T-helper 1 cell treated with Interleukin-12 subunit alpha and Interleukin-12 subunit beta and Interleukin-4 antibody, amounts not matched to agents 30 ng/mL and 1 ng/mL, for 36 hours (primary cell): Measurements from ENCODE around the gene SEMA6A. TPM values are rescaled to one million over a fixed set of nuclear protein-coding genes. Genes with fewer than 3 reads are reported as not detected.
"Not testable (repeated sequence)": the region's sequence is repeated elsewhere in the genome, so short reads cannot be mapped to it uniquely, and the experiment has no call there.

Source experiments
- intact Hi-C: fragments of 100-400 bp; cut with micrococcal nuclease; formaldehyde crosslinking; loops from one replicate; pipeline ENCODE4 v1.15.1; 2024
- total RNA-seq: library from RNA; stranded (reverse); gene quantifications from 2 replicates; pipeline ENCODE4 v1.2.3, GENCODE V29; 2022

Gene SEMA6A
- total RNA-seq, 1 donor from 2014 or later = 0.15 TPM

DNA sequence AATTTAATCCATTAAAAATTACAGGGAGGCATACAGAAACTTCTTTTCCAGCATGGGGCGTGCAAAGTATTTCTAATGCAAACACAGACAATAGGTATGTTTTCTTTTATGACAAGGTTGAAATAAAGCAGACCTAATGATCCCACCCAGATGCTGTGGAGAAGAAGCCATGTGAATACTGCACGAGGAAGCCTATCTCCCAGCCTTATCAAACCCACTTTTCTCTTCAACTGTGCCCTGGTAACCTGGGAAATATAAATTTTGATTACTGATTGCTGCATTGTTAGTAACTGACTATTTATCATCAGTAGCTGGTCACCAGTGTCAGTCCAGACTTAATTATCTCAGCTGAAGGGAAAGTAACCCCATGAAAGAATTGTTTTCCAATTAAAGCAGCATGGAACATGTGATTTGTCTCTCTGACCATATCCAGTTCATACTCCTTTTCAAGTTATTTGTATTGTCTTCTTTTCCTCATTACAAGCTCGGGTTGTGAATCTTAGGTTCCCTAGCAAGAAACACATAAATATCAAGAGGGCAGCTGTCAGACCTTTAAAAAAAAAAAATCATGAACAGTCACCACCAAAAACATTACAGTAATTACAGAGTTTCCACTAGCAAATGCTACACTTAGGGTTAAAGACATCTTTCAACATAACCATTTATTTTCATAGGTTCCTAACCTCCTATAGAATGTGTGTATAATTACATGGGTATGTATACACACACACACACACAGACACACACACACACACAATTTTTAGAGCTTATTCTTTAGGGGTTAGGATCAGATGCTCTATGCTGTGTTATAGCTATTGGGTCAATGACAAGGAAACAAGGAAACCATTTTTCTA, 50.3 kb downstream of the SEMA6A start:
- intact Hi-C loops = no loop called here

DNA sequence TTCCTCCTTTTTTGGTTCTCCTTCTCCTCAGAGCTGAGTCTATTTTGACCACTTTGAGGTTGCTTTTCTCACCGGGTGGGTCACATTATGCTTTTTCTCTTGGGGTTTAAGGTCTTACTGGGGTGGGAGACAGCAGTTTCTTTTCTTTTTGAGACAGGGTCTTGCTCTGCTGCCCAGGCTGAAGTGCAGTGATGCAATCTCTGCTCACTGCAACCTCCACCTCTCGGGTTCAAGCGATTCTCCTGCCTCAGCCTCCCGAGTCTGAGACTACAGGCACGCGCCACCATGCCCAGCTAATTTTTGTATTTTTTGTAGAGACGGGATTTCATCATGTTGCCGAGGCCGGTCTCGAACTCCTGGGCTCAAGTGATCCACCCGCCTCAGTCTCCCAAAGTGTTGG, 51.4 kb downstream of the SEMA6A start:
- intact Hi-C loops = not testable (repeated sequence)

DNA sequence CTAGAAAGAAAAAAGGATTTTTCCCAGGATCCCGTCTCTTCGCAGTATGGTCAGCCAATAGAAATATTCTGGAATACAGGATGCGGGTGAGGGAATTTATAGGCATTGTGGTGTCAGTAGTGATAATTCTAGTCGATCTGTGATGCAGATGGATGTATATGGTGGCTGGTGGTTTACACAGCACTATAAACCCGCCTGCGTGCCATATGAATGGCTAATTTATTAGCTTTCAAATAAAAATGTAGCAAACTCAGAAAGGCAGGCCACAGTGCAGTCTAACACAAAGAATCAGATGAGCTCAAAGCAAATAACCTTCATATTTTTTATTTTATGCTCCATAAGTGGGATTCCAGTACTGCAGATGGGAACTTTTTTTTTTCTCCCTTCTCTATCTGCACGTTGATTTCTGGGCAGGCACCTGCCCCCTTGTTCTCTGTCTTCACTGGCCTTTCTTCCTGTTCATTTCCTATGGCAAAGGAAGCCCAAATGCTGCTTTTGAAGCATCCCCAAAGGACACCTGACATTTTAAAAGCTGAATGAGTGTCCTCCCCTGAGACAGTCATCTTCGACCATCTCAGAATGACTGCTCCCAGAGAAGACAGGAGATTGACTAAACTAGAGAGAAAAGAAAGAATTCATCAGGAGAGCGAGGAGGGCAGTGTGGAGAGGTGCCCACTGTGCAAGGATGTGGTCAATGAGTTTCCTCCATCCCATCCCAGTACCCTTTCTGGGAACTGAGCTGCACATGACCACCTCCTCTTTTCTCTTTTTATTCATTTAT, 52.1 kb downstream of the SEMA6A start:
- intact Hi-C loops = no loop called here

DNA sequence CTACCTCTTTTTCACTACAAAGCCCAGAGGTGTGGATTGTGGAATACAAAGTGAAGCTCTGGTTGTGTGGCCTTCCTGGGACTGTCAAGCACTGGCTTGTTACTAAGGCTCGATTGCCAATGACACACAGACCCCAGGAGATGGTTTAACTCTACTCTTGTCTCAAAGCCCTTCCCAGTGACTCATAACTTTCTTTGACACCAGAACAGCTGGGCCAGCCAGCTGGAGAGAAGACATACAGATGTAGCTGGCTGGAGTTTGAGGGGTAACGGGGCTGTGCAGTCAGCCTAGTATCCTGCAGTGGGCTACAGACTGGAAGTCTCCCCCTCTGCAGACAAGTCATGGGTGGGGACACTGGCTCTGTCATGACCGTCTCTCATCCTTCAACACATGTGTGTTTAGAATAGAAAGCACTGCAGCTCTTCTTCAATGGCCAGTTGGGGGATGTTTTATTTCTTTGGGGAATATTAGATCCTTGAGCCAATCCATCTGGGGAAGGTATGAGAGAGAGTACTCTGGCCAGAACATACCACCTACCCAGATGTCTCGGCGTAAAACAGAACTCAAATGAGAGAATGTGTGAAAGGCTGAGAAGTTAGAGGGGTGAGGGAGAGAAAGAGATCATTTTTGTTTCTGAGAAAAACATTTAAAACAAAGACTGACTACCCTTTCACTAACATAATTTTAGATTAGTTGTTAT, 53.3 kb downstream of the SEMA6A start:
- intact Hi-C loops = no loop called here

DNA sequence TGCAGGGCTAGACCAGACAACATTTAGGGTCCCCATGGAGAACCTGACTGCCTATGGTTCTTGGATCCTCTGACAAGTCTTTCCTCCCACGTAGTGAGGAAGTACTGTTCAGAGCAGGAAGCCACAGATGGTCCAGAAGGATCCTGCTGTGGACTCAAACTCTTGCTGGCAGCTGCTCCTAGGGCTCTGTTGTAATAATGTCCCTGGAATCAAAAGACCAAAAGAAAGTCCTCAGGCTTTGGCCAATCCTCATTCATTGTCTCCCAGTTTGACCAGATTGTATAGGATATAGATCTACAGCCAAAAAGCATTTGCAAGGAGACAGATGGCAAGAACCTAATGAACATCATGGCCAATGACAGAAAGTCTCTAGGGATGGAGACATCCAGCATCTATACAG, 53.9 kb downstream of the SEMA6A start:
- intact Hi-C loops = no loop called here

DNA sequence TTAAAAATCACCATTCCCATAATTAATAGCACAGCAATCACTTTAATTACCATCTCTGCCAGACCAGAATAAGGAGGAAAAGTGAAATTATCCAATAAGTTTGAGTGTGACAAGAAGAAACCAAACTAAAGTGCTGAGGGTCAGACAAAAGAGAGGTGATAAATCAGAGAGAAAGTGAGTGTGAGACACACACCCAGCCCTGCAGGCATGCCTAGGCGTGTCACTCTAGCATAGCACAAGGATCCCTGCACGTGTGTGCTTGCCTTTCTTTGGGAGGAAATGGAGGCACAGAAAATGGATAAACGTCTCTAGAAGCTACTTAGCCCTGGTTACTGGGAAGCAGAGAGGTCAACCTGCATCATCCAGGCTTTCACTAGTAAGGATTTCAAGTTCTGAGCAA, 56.2 kb downstream of the SEMA6A start:
- intact Hi-C loops = no loop called here

DNA sequence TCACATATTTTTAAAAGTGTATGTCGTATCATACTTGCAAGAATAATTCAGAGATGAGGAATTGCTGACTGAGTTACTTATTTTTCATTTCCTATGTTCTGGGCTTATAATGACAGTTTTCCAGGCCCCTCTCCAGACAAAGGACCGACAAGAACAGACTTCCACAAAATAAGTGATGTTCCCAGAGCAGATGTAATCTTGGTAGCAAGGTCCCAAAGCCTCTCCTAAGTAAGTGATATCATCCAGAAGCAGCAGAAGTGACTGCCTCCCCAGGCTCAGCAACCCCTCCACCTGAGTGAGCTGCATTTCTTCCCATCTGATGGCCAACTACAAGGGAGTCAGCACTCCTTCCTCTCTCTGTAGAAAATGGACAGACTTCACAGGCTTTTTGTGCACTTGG, 57.1 kb downstream of the SEMA6A start:
- intact Hi-C loops = no loop called here

DNA sequence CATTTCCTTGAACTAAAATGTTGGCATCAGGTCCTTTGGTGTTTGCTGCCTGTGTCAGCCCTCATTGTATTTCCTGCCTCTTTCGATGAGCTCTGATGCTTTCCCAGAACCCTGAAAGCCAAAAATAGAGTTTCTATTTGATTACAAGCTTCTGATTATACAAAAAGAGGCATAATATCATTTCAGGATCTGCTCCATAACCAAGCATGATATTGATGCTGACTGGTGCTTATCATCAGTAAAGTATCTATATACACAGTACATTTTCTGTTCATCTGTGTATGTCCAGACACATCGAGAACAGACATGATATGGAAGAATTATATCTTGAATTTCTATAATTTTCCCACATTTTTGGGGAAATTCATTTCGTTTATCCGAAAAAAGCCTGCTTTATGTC, 58.6 kb downstream of the SEMA6A start:
- intact Hi-C loops = no loop called here

DNA sequence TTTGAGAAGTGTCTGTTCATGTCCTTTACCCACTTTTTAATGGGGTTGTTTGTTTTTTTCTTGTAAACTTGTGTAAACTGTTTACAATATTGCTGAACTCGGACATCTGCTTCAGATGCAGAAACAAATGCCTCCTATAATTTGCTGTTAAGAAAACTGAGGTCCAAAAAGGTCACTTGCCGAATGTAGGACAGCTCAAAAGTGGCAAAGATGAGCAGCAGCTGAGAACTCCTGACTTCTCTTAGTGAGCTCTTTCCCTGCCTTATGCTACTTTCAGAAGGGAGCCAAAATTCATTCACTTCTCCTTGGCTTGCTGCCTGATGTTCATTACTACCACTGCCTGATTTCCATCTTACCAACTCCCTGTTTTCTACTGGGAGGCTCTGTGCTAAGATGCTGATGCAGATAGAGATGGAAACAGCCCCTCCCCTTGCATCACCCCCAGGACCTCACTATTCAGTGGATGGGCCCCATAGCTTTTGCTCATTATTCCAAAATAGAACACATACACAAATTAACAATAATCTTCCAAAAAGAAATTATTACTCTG, 60.1 kb downstream of the SEMA6A start:
- intact Hi-C loops = no loop called here

DNA sequence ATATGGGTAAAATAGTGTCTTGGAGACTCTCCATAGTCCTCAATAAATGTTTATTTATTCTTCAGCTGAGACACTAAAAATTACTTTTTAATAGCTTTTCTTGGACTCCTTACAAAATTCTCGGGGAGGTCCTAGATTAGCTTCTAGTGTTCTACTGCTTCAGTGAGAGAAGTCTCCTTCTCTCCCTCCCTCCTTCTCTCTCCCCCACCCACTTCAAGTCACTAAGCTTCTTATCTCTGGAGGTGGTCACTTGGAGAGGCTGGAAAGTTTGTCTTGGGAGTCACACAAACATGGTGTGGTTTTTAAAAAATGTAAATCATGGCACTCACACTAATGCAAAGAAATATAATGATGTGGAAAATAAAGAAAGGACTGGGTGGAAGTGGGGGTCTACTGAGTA, 64.1 kb downstream of the SEMA6A start:
- intact Hi-C loops = no loop called here

DNA sequence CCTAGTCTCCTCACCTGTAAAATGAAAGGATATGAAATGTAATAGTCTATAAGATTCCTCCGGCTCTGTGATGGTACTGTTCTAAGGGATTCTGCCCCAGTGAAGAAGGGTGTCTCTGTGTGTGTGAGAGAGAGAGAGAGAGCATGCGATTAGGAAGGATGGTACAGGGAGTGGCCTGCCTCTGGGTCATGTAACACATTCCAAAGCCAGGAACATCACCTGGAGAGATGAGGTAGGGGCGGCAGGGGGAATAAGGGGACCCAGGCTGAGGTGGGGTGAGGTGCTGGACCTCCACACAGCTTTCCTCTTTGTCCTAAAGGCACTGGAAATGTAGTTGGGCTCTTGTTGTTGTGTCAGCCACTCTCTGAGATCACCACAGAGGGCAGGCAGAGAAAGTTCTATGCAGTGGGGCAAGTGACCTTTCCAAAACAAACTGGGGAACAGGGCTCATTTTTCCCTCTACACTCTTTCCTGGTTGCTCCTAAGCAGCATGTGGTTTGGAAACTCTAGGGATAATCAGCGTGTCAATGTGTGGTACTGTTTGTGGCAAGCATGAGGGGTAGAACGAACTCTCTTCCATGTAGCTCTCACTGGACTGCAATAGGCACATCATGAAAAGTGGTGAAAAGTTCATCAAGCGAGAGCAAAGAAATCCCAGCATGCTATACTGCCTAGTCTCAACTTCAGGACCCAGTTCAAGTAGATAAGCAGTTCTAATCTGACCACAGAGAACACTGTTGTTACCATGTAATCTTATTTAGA, 65.0 kb downstream of the SEMA6A start:
- intact Hi-C loops = no loop called here

DNA sequence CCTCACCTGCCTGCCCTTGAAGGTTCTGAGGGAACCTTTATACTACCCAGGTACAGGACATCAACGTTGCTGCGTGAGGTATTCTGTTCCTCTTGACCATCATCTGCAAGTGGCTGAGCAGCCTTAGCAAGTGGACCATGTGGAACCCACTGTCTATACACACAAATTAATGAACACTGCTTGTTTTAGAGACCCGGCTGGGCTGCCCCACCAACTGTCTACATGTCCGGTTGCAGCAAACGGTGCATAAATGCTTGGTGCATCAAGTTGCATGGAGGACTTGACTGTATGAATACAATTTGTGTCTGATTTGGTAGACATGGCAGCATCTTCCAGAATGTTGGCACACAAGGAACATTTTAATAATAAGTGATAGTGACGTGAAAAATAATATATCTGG, 65.8 kb downstream of the SEMA6A start:
- intact Hi-C loops = no loop called here

DNA sequence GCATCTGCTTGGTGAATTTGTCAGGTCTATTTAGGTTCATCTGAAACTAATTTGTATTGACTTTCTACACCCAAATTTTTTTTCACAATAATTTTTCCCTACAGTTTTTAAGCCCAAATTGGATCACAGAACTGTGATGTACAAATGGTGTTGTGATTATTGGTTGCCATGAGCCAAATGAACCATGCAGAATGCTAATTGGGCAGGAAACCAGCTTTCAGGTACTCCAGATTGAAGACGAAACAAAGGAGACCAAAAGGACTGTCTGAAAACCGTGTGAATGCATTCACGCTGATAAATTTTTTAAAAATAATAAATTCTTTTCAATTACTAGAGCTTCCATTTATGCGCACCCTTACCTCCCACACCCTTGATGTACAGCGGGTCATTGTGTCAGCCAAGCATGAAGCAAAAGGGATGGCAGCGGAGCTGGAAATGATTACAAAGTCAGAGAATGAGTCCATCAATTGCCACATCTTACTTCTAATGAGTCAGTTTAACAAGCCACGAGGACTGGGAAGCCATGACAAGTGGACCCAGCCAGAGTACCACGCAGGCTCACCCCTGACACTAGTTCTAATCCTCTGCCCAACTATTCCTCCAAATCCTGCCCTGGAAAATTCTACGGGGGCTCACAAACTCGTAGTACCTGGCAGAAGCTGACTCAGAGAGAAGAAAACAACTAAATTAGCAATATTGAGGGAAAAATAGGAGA, 66.5 kb downstream of the SEMA6A start:
- intact Hi-C loops = no loop called here

DNA sequence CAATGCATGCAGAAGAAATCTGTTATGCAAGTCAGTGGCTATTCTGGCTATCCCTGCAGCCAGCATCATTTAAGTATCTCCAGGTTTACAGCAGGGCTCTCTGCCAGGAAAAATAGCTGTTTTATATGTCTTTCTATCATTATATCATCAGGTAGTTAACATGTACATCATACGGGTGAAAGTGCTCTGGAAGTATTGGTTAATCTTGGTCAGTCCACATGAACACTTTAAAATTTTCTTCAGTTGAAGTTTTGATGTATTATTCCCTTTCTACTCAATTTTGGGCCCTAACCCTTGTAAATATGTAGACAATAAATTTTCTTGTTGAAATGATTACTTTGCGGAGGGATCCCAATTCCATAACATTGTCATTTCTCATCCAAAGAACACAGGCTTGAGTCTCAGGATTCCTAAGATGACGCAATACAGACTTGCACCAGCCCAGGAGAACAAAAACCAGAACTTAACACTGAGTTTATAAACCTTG, 67.5 kb downstream of the SEMA6A start:
- intact Hi-C loops = no loop called here

DNA sequence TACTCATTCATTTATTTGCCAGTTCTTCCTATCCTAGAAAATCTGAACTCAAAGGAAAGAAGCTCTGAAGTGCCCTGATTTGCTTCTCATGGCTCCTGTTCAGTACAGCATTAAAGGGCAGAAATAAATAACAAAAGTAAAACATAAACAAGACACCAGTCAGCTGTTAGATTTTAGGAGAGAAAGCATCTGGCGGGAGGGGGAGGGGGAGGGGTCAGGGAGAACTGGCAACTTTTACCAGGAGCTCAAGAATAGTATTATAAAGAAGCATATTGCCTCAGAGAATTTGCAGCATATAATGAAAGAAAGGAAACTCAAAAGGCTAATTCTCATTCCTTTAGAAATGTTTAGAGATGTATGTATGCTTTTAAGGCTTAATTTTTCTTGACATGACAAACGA, 68.1 kb downstream of the SEMA6A start:
- intact Hi-C loops = no loop called here

DNA sequence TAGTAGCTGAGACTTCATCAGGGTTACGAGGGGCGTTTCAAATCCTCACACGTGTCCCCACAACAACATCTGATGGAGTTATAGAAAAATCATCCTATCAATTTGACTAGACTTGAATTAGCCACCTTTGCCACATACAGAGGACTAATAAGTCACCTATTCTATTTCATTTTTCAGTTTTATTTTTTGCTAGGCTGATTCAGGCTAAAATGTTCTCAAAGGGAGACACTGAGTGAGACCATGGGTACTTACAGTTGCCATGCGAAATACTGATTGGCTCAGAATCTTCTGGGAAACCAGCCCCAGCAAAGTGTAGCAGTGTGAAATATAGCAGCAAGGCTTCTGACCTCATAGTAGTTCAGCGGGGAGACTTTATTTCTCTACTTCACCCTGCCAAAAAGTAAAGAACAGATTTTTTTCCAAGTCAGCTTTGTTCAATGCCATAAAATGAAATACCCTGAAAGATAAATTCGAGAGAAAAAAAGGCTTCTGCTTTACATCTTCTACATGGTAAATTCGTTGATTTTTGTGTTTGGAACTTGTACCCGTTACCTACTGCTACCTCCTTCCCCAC, 69.9 kb downstream of the SEMA6A start:
- intact Hi-C loops = no loop called here

DNA sequence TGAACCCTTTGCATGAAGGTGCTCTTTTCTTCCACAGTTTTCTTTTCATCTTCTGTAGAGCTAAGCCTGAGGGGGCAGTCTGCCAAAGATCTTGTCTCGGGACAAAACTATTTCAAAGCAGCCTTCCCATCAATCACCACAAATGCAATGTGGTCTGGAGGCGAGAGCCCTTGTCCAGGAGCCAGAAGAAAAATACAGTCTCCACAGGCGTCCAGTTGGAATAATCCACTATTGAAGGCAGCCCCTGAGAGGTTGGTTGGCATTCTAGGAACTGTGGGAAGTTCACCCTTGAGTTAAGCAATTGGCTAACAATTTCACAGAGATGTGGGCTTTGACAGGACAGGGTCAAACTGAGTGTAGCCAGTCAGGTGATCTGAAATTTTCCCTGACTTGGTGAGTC, 72.0 kb downstream of the SEMA6A start:
- intact Hi-C loops = no loop called here

DNA sequence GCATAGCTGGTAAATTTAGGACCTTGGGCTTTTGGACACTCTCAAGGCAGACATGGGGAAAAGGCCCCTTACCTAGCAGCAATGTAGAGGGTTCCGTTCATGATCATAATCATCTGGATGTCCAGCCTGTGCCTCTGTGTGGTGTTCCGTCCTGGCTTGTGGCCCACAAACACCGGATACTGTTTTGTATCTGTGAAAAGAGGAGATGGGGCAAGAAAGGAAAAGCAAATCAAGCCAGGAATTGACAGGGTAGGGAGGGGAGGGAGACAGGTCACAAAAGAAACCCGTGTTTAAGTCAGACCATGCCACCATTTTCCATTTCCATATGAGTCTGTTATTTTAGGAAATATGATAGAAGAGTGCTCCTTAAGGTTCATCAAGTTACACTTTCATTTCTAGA, 72.5 kb downstream of the SEMA6A start:
- intact Hi-C loops = no loop called here

DNA sequence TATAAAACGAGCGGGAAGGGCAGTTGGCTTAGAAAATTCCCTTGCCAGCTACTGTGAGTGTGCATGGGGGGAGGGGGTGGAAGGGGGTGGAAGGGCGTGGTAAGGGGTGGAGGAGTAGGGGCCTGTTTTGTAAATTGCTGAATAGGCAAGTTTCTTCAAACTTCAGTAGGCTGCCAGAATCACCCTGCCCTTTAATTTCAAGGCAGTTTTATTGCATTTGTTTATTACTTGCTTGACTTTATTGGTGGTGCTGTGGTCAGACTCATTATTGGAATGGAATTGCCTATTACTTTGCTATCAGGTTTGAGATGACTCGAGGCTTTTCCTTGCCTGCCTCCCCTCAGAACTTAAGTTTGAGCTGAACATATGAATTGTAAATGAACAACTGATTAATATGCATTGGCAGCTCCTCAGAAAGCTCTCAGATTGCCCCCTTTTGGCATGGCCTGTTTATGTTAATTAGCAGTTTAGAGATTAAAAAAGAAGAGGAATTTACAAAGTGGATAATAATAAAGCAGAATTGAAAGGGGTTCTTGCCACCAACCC, 76.0 kb downstream of the SEMA6A start:
- intact Hi-C loops = no loop called here

DNA sequence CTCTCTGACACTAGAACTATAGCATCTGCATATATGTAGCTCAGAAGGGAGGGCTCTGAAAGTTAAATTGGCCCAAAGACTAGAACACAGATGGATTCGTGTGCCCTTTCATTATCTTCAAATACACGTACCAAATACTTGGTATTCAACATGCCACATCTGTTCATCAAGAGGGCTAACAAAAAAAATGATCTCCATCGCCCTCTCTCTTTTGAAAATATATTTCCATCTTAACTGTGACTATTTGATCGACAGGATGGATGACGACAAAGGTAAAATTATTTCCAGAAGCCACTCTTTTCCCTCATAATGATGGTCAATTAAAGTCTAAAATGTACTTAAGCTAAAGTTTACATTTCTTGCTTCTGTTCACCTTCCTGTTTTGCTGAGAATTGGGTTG, 77.0 kb downstream of the SEMA6A start:
- intact Hi-C loops = no loop called here
